Left colon (tissue), 2 donors: Measurements from ENCODE around the gene ADAM12. TPM values are rescaled to one million over a fixed set of nuclear protein-coding genes. Genes with fewer than 3 reads are reported as not detected.
"Not testable (repeated sequence)": the region's sequence is repeated elsewhere in the genome, so short reads cannot be mapped to it uniquely, and the experiment has no call there.

ENCODE experiments used
- ATAC-seq: fragments of 200-7000 bp; cut with Tn5 transposase; one replicate; pipeline ENCODE4 v1.9.1; 2020; ENCODE audit warnings: mild to moderate bottlenecking, moderate library complexity
- DNase-seq, 2 donors: peaks; one replicate each; pipeline ENCODE4 v3.0.0-alpha.2; 2020
- intact Hi-C, 2 donors: fragments of 100-400 bp; cut with DNase I in 1 of 2; cut with micrococcal nuclease in 1 of 2; formaldehyde crosslinking; loops; one replicate each; pipeline versions ENCODE4 v1.11.2 to v1.14.0; 2022; cut with DNase I, micrococcal nuclease
- total RNA-seq, 2 donors: library from RNA; stranded (reverse); fragmentation: NEBNext Ultra II Directional; extraction: Animal tissue kit (Norgen Biotek cat#: 25700); gene quantifications; one replicate each; pipeline ENCODE4 v1.2.1, GENCODE V29; 2021
- donor health status: DM: no; HTN: no; CAD: no.
- donor health status: DM: yes; HTN: yes; CAD: no.

ADAM12 gene
- total RNA-seq, 2 donors from 2014 or later: 0.28 to 0.61 TPM

GRCh38 chr10:126175641-126176262 is 212.5 kb downstream of the ADAM12 start:
- ATAC-seq (no peak), DNase-seq (no peak)
- intact Hi-C loops: no loop called here

- intact Hi-C loops, ATAC-seq, DNase-seq: not testable (repeated sequence)
Observed at GRCh38 chr10:126172755-126173154, 215.5 kb downstream of the ADAM12 start.

GRCh38 chr10:126171555-126171954 is 216.7 kb downstream of the ADAM12 start:
- intact Hi-C loops: no loop called here
- DNase-seq (no peak), ATAC-seq (no peak)

GRCh38 chr10:126170776-126171175 is 217.5 kb downstream of the ADAM12 start:
- DNase-seq (no peak), ATAC-seq (no peak)
- intact Hi-C loops: no loop called here

GRCh38 chr10:126170371-126170770 is 217.9 kb downstream of the ADAM12 start:
- intact Hi-C loops: no loop called here
- ATAC-seq: no peak

GRCh38 chr10:126169899-126170298 is 218.4 kb downstream of the ADAM12 start:
- intact Hi-C loops: no loop called here
- ATAC-seq (no peak), DNase-seq (no peak)

More at GRCh38 chr10:126170371-126170770, 217.9 kb downstream of the ADAM12 start:
- no peak for DNase-seq

GRCh38 chr10:126166797-126167196 is 221.5 kb downstream of the ADAM12 start:
- DNase-seq: no peak
- ATAC-seq: no peak
- intact Hi-C loops: no loop called here

GRCh38 chr10:126165874-126166273 is 222.4 kb downstream of the ADAM12 start:
- ATAC-seq (no peak), DNase-seq (no peak)
- intact Hi-C loops: no loop called here

GRCh38 chr10:126163506-126163905 is 224.8 kb downstream of the ADAM12 start:
- DNase-seq (no peak), ATAC-seq (no peak)
- intact Hi-C loops: no loop called here

- intact Hi-C loops: no loop called here
- no peak for DNase-seq
- no peak for ATAC-seq
Observed at GRCh38 chr10:126161691-126162090, 226.6 kb downstream of the ADAM12 start.

GRCh38 chr10:126160971-126161630 is 227.2 kb downstream of the ADAM12 start:
- intact Hi-C loops: no loop called here
- DNase-seq (peak in 1 of 2 donors; percentile 27), ATAC-seq (peak; percentile 89)

GRCh38 chr10:126160571-126160970 is 227.7 kb downstream of the ADAM12 start:
- DNase-seq: no peak
- ATAC-seq: no peak
- intact Hi-C loops: no loop called here

GRCh38 chr10:126158133-126158892 is 230.0 kb downstream of the ADAM12 start:
- ATAC-seq: no peak
- no peak for DNase-seq
- intact Hi-C loops: no loop called here

- intact Hi-C loops: no loop called here
- ATAC-seq: no peak
- no peak for DNase-seq
Observed at GRCh38 chr10:126157189-126157588, 231.1 kb downstream of the ADAM12 start.

- ATAC-seq: no peak
- intact Hi-C loops: no loop called here
- DNase-seq: no peak
Observed at GRCh38 chr10:126156503-126156902, 231.8 kb downstream of the ADAM12 start.

- intact Hi-C loops: no loop called here
- no peak for DNase-seq
- no peak for ATAC-seq
Observed at GRCh38 chr10:126156012-126156411, 232.3 kb downstream of the ADAM12 start.

GRCh38 chr10:126155528-126155927 is 232.7 kb downstream of the ADAM12 start:
- DNase-seq (no peak), ATAC-seq (no peak)
- intact Hi-C loops: no loop called here

GRCh38 chr10:126153711-126154628 is 234.3 kb downstream of the ADAM12 start:
- intact Hi-C loops: no loop called here
- DNase-seq (no peak), ATAC-seq (no peak)
